A673 (cell line): ENCODE results near the gene AKR1C1. TPM values are rescaled to one million over a fixed set of nuclear protein-coding genes. Genes with fewer than 3 reads are reported as not detected.

ENCODE experiments used
- BruUV-seq: library from RNA; stranded (reverse); fragments of 400-500 nt; replicated peaks from 2 replicates; lab custom pipeline; 2021; lab: Mats Ljungman, UMichigan
- CTCF ChIA-PET: fragments of 300-600 bp; sonication (Branson Sonifier 250); formaldehyde crosslinking; loops from one replicate; lab custom pipeline; 2022; ENCODE audit warnings: antibody characterized with exemption; lab: Charles Lee
- POLR2A ChIA-PET: fragments of 300-600 bp; sonication (Branson Sonifier 250); formaldehyde crosslinking; loops from one replicate; lab custom pipeline; 2022; ENCODE audit warnings: antibody characterized with exemption; ENCODE audit not compliant: low non-redundant PET; lab: Charles Lee
- DNase-seq: peaks from one replicate; pipeline ENCODE4 v3.0.0-alpha.2; 2015; ENCODE audit warnings: low spot score
- H3K27ac ChIP-seq: fragments of 200-600 bp; sonication (generic); 2 replicates; pipeline ENCODE4 v1.5.1; 2016; ENCODE audit warnings: mixed run types, low read depth, mild to moderate bottlenecking, mixed read lengths, antibody characterized with exemption, low read length; ENCODE audit not compliant: poor library complexity, severe bottlenecking
- H3K27me3 ChIP-seq: fragments of 200-600 bp; sonication (generic); replicated peaks from 2 replicates; pipeline ENCODE4 v1.6.1; 2017; ENCODE audit warnings: mixed run types, low read depth, mild to moderate bottlenecking, mixed read lengths, antibody characterized with exemption, low read length; ENCODE audit not compliant: insufficient read depth, poor library complexity
- H3K36me3 ChIP-seq: fragments of 200-600 bp; sonication (generic); 2 replicates; pipeline ENCODE4 v1.6.1; 2016; ENCODE audit warnings: mixed run types, mild to moderate bottlenecking, mixed read lengths, antibody characterized with exemption, low read length; ENCODE audit not compliant: insufficient read depth, poor library complexity, severe bottlenecking
- H3K4me1 ChIP-seq: fragments of 200-600 bp; sonication (generic); 2 replicates; pipeline ENCODE4 v1.6.1; 2017; ENCODE audit warnings: mixed run types, mild to moderate bottlenecking, mixed read lengths, antibody characterized with exemption, low read length; ENCODE audit not compliant: insufficient read depth, poor library complexity, severe bottlenecking
- H3K4me3 ChIP-seq: fragments of 200-600 bp; sonication (generic); 2 replicates; pipeline ENCODE4 v1.5.1; 2016; ENCODE audit warnings: low read depth, mixed run types, mild to moderate bottlenecking, mixed read lengths, low read length; ENCODE audit not compliant: poor library complexity, severe bottlenecking
- H3K9me3 ChIP-seq: fragments of 200-600 bp; sonication (generic); 2 replicates; pipeline ENCODE4 v1.6.1; 2016; ENCODE audit warnings: mixed run types, low read depth, mild to moderate bottlenecking, mixed read lengths, antibody characterized with exemption, low read length; ENCODE audit not compliant: poor library complexity, severe bottlenecking
- EZH2 ChIP-seq: fragments of 200-600 bp; sonication (generic); IDR thresholded peaks from 2 replicates; pipeline ENCODE4 v1.6.1; 2017; ENCODE audit warnings: borderline replicate concordance, low read depth, mild to moderate bottlenecking, mixed read lengths, antibody characterized with exemption, low read length; ENCODE audit not compliant: poor library complexity, severe bottlenecking
- intact Hi-C: fragments of 100-400 bp; cut with micrococcal nuclease; formaldehyde crosslinking; loops from one replicate; pipeline ENCODE4 v1.10.0; 2022; ENCODE audit not compliant: unreplicated experiment
- total RNA-seq: library from RNA; stranded (reverse); gene quantifications from 2 replicates; pipeline ENCODE4 v1.2.3, GENCODE V29; 2021
- TF ChIP-seq, protein P1 (sequence below): fragments of 300-800, 200-600 bp; sonication (generic); conservative IDR thresholded peaks from 2 replicates; pipeline ENCODE4 v1.5.1; 2017; ENCODE audit warnings: low read depth, mild to moderate bottlenecking, antibody characterized with exemption, low read length, moderate library complexity, mixed read lengths

AKR1C1 gene
- total RNA-seq, 1 experiment from 2014 or later: 9.8 TPM

- no peak for DNase-seq
- no peak overlapping the region for H3K4me3 ChIP-seq
- no peak overlapping the region for H3K27ac ChIP-seq
- H3K27me3 ChIP-seq: no peaks in the 10 kb centered on the region
- intact Hi-C loops: no loop called here
- CTCF ChIA-PET: no interaction called here
- peaks cover 8% of the 10 kb centered on the region for H3K4me1 ChIP-seq
- H3K9me3 ChIP-seq: no peaks in the 10 kb centered on the region
- POLR2A ChIA-PET: no interaction called here
- no TSS peak for BruUV-seq
- no peak for TF ChIP-seq EZH2
- TF ChIP-seq, protein P1, sequence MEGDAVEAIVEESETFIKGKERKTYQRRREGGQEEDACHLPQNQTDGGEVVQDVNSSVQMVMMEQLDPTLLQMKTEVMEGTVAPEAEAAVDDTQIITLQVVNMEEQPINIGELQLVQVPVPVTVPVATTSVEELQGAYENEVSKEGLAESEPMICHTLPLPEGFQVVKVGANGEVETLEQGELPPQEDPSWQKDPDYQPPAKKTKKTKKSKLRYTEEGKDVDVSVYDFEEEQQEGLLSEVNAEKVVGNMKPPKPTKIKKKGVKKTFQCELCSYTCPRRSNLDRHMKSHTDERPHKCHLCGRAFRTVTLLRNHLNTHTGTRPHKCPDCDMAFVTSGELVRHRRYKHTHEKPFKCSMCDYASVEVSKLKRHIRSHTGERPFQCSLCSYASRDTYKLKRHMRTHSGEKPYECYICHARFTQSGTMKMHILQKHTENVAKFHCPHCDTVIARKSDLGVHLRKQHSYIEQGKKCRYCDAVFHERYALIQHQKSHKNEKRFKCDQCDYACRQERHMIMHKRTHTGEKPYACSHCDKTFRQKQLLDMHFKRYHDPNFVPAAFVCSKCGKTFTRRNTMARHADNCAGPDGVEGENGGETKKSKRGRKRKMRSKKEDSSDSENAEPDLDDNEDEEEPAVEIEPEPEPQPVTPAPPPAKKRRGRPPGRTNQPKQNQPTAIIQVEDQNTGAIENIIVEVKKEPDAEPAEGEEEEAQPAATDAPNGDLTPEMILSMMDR: no peak
- H3K36me3 ChIP-seq: no peaks in the 10 kb centered on the region
Measured at GRCh38 chr10:4944841-4945240, 18.4 kb upstream of the AKR1C1 start.

GRCh38 chr10:4945766-4946717, 17.2 kb upstream of the AKR1C1 start:
- intact Hi-C loops: no loop called here
- POLR2A ChIA-PET: no interaction called here
- Histone ChIP-seq H3K27me3 (no peaks in the 10 kb centered on the region), H3K4me3 (no peak overlapping the region), H3K9me3 (no peaks in the 10 kb centered on the region), H3K27ac (no peak overlapping the region), H3K36me3 (no peaks in the 10 kb centered on the region), H3K4me1 (peaks cover 8% of the 10 kb centered on the region)
- CTCF ChIA-PET: no interaction called here
- TF ChIP-seq, protein P1: no peak
- no peak for TF ChIP-seq EZH2
- DNase-seq: no peak
- BruUV-seq: no TSS peak

- no peak for TF ChIP-seq EZH2
- TF ChIP-seq, protein P1: no peak
- BruUV-seq: no TSS peak
- no peak overlapping the region for H3K27ac ChIP-seq
- H3K4me1 ChIP-seq: peaks cover 8% of the 10 kb centered on the region
- no peaks in the 10 kb centered on the region for H3K9me3 ChIP-seq
- H3K27me3 ChIP-seq: no peaks in the 10 kb centered on the region
- no peak for DNase-seq
- ChIA-PET CTCF (no interaction called here), POLR2A (no interaction called here)
- intact Hi-C loops: no loop called here
- no peak overlapping the region for H3K4me3 ChIP-seq
- H3K36me3 ChIP-seq: no peaks in the 10 kb centered on the region
Measured at GRCh38 chr10:4947039-4947634, 16.1 kb upstream of the AKR1C1 start.
